Lung microvascular endothelial cell (primary cell): ENCODE results near the gene C16orf78. TPM values are rescaled to one million over a fixed set of nuclear protein-coding genes. Genes with fewer than 3 reads are reported as not detected.
A peak's percentile ranks its signal among the peaks of the same experiment; 100 is the strongest.

Experiments used
- DNase-seq, 2 donors: peaks; one replicate each; pipeline versions ENCODE4 v3.0.0 to v3.0.0-alpha.2; 2010; ENCODE audit warnings: low read depth in 2 of 2
- total RNA-seq: library from RNA; depleted of rRNA; stranded (reverse); fragments of >200 nt; gene quantifications from 2 replicates; pipeline ENCODE4 v1.2.1, GENCODE V29; 2014

C16orf78 gene
- total RNA-seq, 1 donor from 2014 or later = not detected

GRCh38 chr16:49428808-49429207 lies 55.2 kb downstream of the C16orf78 start:
- DNase-seq = no peak

GRCh38 chr16:49431040-49431439 lies 57.4 kb downstream of the C16orf78 start:
- no peak for DNase-seq

GRCh38 chr16:49431591-49432290 lies 58.1 kb downstream of the C16orf78 start:
- no peak for DNase-seq

GRCh38 chr16:49434733-49435132 lies 61.1 kb downstream of the C16orf78 start:
- no peak for DNase-seq

GRCh38 chr16:49436181-49436580 lies 62.6 kb downstream of the C16orf78 start:
- DNase-seq = no peak

- DNase-seq = no peak
These were observed 63.7 kb downstream of the C16orf78 start for GRCh38 chr16:49437344-49437743.

GRCh38 chr16:49439050-49439449 lies 65.4 kb downstream of the C16orf78 start:
- DNase-seq = no peak

GRCh38 chr16:49439676-49440075 lies 66.1 kb downstream of the C16orf78 start:
- no peak for DNase-seq

GRCh38 chr16:49440156-49441065 lies 66.8 kb downstream of the C16orf78 start:
- DNase-seq = no peak

GRCh38 chr16:49441366-49441780 lies 67.8 kb downstream of the C16orf78 start:
- DNase-seq = peak in 1 of 2 donors; percentile 55

- DNase-seq = no peak
These were observed 69.2 kb downstream of the C16orf78 start for GRCh38 chr16:49442805-49443204.

- no peak for DNase-seq
These were observed 70.0 kb downstream of the C16orf78 start for GRCh38 chr16:49443576-49443975.

GRCh38 chr16:49446805-49447204 lies 73.2 kb downstream of the C16orf78 start:
- no peak for DNase-seq

Other genes with a start within 250 kb of the C16orf78 start
- not detected in 2 replicates for gene CBLN1, start 92.0 kb upstream of the C16orf78 start, total RNA-seq